Lung (tissue), 12 donors: ENCODE data around the gene AARS2. TPM values are rescaled to one million over a fixed set of nuclear protein-coding genes. Genes with fewer than 3 reads are reported as not detected.

ENCODE experiments used
- ATAC-seq: fragments of 200-7000 bp; cut with Tn5 transposase; one replicate; pipeline ENCODE4 v1.9.1; 2020; ENCODE audit warnings: moderate number of reproducible peaks; ENCODE audit not compliant: insufficient read depth, low FRiP score
- DNase-seq, 3 donors: peaks; one replicate each; pipeline ENCODE4 v3.0.0-alpha.2; 2013 to 2017
- H3K27ac ChIP-seq, 2 donors: one replicate each; pipeline ENCODE4 v1.5.1; 2013; ENCODE audit warnings: mild to moderate bottlenecking in 2 of 2, moderate library complexity in 2 of 2, control low read depth in 1 of 2, inconsistent platforms in 1 of 2, low read depth in 1 of 2, low read length in 1 of 2
- H3K27me3 ChIP-seq, 3 donors: one replicate each; pipeline ENCODE4 v1.5.1; 2013; ENCODE audit warnings: low read length in 2 of 3; ENCODE audit not compliant: control insufficient read depth in 3 of 3, insufficient read depth in 3 of 3
- H3K36me3 ChIP-seq, 4 donors: one replicate each; pipeline ENCODE4 v1.5.1; 2013; ENCODE audit warnings: low read length in 4 of 4, mild to moderate bottlenecking in 1 of 4, moderate library complexity in 1 of 4; ENCODE audit not compliant: control insufficient read depth in 4 of 4, insufficient read depth in 4 of 4
- H3K4me1 ChIP-seq, 5 donors: one replicate each; pipeline ENCODE4 v1.5.1; 2013; ENCODE audit warnings: low read length in 5 of 5, mild to moderate bottlenecking in 2 of 5, moderate library complexity in 1 of 5; ENCODE audit not compliant: control insufficient read depth in 5 of 5, insufficient read depth in 5 of 5
- H3K4me3 ChIP-seq: one replicate; pipeline ENCODE4 v1.5.1; 2013; ENCODE audit warnings: mild to moderate bottlenecking, control low read depth, moderate library complexity
- H3K9ac ChIP-seq, 2 donors: one replicate each; pipeline ENCODE4 v1.5.1; 2013; ENCODE audit warnings: low read length in 2 of 2, control low read depth in 1 of 2; ENCODE audit not compliant: insufficient read depth in 1 of 2
- H3K9me3 ChIP-seq, 4 donors: one replicate each; pipeline ENCODE4 v1.5.1; 2013; ENCODE audit warnings: low read length in 3 of 4, mild to moderate bottlenecking in 1 of 4, moderate library complexity in 1 of 4; ENCODE audit not compliant: control insufficient read depth in 4 of 4, insufficient read depth in 3 of 4
- WGBS, 2 donors: extraction: QIAGEN DNeasy Blood & Tissue Kit; methylation state at CpG; one replicate each; pipeline ENCODE4 v1.1.7; 2013; 5-methylcytosine and 5-hydroxymethylcytosine counted together
- polyA plus RNA-seq, 2 donors: library from polyadenylated mRNA; stranded (reverse); fragments of 200-250 nt; gene quantifications; one replicate each; pipeline ENCODE4 v1.2.1, GENCODE V29; 2013
- total RNA-seq, 2 donors: library from RNA; depleted of rRNA in 1 of 2; stranded (reverse); fragments of >200 nt in 1 of 2; gene quantifications; one replicate each; pipeline ENCODE4 v1.2.1, GENCODE V29; 2014 to 2021
- TF ChIP-seq, protein P1 (sequence below): IDR thresholded peaks from 2 replicates; pipeline ENCODE4 v1.5.1; 2012; ENCODE audit warnings: mild to moderate bottlenecking; ENCODE audit errors: control extremely low read depth, extremely low read depth
- donor health status: control.
- donor health status: control.
- donor health status: Bipolar disorder and iron deficiency.
- donor health status: healthy.
- donor health status: DM: yes; HTN: yes; CAD: no.

The AARS2 gene
- total and polyA plus RNA-seq, 4 donors, result 4.8 to 13.7 (median 9.4) TPM

DNA sequence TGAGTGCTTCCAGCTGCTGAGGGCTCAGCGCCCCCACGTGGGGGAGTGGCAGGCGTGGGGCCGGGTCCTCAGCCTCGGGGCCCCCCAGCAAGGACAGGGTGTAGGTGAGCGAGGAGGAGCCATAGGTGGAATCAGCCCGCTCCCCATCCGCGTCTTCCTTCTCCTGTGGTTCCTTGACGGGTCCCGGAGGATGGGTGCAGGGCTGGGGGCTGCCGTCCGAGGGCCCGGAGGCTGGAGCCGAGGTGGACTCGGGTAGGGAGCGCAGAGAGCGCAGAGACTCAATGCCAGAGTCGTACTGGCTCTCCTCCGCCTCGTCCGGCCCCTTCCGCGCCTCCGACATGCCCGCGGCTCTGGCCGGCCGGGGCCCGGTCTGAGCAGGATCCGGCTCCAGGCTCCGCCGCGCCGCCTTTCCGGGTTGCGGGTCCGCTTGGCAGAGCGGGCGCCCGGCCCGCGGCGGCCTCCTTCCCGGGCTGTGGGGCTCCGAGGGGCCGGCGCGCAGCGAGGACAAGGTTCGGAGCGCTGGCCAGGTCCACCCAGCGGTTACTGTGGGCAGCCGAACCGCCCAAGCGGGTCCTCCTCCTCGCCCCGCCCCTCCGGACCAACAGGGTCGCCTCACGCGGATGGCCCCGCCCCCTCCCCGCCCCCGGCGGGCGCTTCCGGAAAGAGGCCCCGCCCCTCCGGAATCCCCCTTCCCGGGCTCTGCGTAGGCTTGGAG lies 48.0 kb downstream of the AARS2 start, which contains the start of gene NFKBIE:
Gene NFKBIE, minus strand, starts transcription at position 545 of the 715 bp plus-strand sequence. Its CDS starts 205 bp downstream, at position 340.
- DNase-seq, result peak; percentile 94 to 97 (median 96)
- peaks cover 6 to 26% (median 12%) of the 10 kb centered on the region in 5 donors for H3K4me1 ChIP-seq
- peak within 1 kb of the TSS; percentile 87 for H3K4me3 ChIP-seq
- H3K9me3 ChIP-seq, result no peaks in the 10 kb centered on the region
- H3K36me3 ChIP-seq, result peaks cover 0 to 10% (median 7%) of the 10 kb centered on the region in 4 donors
- H3K27ac ChIP-seq, result peak within 1 kb of the TSS; percentile 85 to 89
- peak within 1 kb of the TSS in 1 of 2 donors; percentile 72 for H3K9ac ChIP-seq
- peaks cover 0 to 17% (median 14%) of the 10 kb centered on the region in 3 donors for H3K27me3 ChIP-seq
- TF ChIP-seq, protein P1, sequence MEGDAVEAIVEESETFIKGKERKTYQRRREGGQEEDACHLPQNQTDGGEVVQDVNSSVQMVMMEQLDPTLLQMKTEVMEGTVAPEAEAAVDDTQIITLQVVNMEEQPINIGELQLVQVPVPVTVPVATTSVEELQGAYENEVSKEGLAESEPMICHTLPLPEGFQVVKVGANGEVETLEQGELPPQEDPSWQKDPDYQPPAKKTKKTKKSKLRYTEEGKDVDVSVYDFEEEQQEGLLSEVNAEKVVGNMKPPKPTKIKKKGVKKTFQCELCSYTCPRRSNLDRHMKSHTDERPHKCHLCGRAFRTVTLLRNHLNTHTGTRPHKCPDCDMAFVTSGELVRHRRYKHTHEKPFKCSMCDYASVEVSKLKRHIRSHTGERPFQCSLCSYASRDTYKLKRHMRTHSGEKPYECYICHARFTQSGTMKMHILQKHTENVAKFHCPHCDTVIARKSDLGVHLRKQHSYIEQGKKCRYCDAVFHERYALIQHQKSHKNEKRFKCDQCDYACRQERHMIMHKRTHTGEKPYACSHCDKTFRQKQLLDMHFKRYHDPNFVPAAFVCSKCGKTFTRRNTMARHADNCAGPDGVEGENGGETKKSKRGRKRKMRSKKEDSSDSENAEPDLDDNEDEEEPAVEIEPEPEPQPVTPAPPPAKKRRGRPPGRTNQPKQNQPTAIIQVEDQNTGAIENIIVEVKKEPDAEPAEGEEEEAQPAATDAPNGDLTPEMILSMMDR, result peak; percentile 7
- ATAC-seq, result peak; percentile 91
- 0 to 1% methylated on average over 35 to 72 of the region's 72 CpGs for WGBS, 2 donors

DNA sequence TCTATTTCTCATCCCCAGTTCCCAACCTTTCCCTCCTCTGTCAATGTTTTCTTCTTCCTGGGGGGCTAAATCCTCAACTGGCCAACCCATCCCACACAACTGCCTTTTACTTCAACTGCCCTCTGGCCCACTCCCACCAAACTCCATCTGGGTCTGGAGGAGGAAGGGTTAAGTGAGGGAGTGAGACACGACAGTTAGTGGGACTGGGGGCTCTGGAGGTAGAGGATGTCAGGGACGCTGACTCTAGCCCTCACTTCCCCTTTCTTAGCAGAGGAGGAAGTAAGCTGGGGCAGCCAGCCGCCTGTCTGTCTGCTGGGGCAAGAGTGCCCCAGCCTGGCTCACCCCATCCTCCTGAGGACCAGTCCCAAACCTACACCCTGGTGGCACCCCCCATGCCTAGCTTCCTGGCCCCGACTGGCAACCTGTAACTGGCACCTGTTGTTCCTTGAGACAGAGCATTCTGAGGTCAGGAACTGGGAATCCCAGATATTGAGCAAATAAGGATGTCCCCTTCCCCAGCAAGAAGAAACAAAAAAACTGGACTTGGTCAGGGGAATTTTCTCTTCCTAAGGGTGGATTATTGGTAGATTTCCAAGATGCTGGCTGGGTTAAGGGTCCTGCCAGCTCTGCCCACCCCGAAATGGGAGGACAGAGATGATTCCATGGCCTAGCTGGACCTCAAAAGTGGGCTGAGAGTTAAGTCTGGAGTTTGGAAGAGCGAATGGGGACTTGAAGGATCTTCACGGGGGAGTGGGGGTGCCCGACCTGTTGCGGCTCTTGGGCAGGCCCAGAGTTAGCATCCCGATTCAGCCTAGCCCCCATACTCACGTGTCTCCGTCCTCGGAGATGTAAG lies 48.8 kb downstream of the AARS2 start:
- ATAC-seq (peak; percentile 13), DNase-seq (peak in 1 of 3 donors; percentile 80)
- H3K4me1 ChIP-seq, result peaks cover 6 to 26% (median 12%) of the 10 kb centered on the region in 5 donors
- H3K9me3 ChIP-seq, result no peaks in the 10 kb centered on the region
- H3K27ac ChIP-seq, result peak overlapping the region in 1 of 2 donors; percentile 89
- TF ChIP-seq, protein P1, result no peak
- H3K27me3 ChIP-seq, result peaks cover 0 to 10% (median 6%) of the 10 kb centered on the region in 3 donors
- peak overlapping the region in 1 of 2 donors; percentile 72 for H3K9ac ChIP-seq
- H3K4me3 ChIP-seq, result peak overlapping the region; percentile 87
- WGBS, 2 donors, result 0 to 5% methylated on average over 13 of the region's 13 CpGs
- peaks cover 0 to 14% (median 9%) of the 10 kb centered on the region in 4 donors for H3K36me3 ChIP-seq

DNA sequence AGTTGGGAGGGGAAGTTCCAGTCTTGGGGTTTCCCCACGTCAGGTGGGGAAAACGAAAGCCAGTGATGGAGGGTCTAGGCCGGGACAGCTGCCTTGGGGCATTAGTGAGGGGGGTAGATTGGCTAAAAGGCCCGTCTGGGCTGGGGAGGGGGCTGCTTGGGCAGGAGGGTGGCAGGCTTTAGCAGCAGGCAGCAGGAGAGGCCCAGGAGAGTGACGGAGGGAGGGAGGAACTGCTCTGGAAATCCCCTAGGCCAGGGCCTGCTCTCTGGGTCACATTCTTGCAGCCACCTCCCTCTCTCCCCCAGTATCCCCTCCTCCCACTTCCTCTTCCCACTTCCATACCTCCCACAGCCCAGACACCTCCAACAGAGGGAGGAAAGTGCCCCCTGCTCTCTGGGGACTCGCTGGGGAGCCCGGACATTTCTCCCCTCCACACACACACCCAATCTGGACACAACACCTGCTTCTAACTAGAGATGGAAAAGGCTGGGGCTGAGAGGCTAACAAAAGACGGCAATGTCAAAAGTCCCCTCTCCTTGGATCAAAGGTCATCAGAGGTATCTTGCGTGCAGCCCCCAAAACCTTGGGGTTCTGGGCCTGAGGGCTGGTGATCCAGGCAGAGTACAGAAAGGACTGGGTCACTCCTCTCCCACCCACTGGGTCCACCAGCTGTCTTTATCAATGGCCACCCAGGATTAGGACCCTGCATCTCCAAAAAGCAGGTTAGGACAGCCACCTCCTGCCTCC lies 49.6 kb downstream of the AARS2 start:
- Histone ChIP-seq H3K27ac (peak overlapping the region in 1 of 2 donors; percentile 34), H3K9ac (no peak overlapping the region)
- ATAC-seq, result no peak

More for the DNA sequence above, 49.6 kb downstream of the AARS2 start:
- peak in 1 of 3 donors; percentile 28 for DNase-seq
- H3K4me1 ChIP-seq, result peaks cover 6 to 26% (median 12%) of the 10 kb centered on the region in 5 donors
- WGBS, 2 donors, result 21% methylated on average over 9 of the region's 9 CpGs
- H3K27me3 ChIP-seq, result peaks cover 0 to 1% (median 0%) of the 10 kb centered on the region in 3 donors
- H3K4me3 ChIP-seq, result peak overlapping the region; percentile 13
- no peaks in the 10 kb centered on the region for H3K9me3 ChIP-seq
- TF ChIP-seq, protein P1, result no peak
- peaks cover 0 to 17% (median 9%) of the 10 kb centered on the region in 4 donors for H3K36me3 ChIP-seq
